UCSD-AML1 (cell line): Measurements from ENCODE around the gene ZNF32.
A peak's percentile ranks its signal among the peaks of the same experiment; 100 is the strongest.
"Not testable (repeated sequence)": the region's sequence is repeated elsewhere in the genome, so short reads cannot be mapped to it uniquely, and the experiment has no call there.

Experiments used
- DNase-seq: peaks from one replicate; lab custom pipeline; 2025; ENCODE audit not compliant: unreplicated experiment; lab: John Stamatoyannopoulos, UW

The ZNF32 gene

GRCh38 chr10:43635816-43636215 lies 12.9 kb downstream of the ZNF32 start:
- DNase-seq: not testable (repeated sequence)

GRCh38 chr10:43628956-43629355 lies 19.7 kb downstream of the ZNF32 start:
- no peak for DNase-seq

GRCh38 chr10:43627942-43628341 lies 20.7 kb downstream of the ZNF32 start:
- DNase-seq: no peak

GRCh38 chr10:43623351-43623750 lies 25.3 kb downstream of the ZNF32 start:
- no peak for DNase-seq

DNA sequence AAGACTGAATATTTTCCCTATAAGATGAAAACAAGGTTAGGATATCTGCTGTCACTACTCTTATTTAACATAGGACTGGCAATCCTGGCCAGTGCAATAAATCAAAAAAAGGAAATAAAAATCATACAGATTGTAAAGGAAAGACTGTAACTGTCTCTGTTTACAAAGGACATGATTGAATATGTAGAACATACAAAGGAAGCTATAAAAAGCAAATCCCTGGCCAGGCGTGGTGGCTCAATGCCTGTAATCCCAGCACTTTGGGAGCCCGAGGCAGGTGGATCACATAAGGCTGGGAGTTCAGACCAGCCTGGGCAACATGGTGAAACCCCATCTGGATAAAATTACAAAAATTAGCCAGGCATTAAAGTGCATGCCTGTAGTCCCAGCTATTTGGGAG lies 26.6 kb downstream of the ZNF32 start:
- DNase-seq: no peak

DNA sequence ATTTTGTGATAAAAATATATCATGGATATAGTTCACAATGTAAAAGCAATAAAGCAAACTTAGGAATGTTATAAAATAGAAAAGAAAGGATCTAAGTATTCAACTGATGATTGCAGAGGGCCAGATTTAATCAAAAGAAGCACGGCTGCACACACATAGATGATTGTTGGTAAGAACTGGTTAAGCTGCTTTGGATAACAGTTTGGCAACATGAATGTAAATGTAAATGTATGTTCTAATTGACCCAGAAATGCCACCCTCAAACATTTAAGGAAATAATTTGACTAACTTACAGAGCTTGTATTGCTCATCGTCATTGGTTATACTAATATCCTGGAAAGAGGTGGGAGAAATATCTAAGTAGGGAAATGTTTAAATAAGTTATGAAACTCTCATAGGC lies 29.3 kb downstream of the ZNF32 start:
- DNase-seq: no peak

DNA sequence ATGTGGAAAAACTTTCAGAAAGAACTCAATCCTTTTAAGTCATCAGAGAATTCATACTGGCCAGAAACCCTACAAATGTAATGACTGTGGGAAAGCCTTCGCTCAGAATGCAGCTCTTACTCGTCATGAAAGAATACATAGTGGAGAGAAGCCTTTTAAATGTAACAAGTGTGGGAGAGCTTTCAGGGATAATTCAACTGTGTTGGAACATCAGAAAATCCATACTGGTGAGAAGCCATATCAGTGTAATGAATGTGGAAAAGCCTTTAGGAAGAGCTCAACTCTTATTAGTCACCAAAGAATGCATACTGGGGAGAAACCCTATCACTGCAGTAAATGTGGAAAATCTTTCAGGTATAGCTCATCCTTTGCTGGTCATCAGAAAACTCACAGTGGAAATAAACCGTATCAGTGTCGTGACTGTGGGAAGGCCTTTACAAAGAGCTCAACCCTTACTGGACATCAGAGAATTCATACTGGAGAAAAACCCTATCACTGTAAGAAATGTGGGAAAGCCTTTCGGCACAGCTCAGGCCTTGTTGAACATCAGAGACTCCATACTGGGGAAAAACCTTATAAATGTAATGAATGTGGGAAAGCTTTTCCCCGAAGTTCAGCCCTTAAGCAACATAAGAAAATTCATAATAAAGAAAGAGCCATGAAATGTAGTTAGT lies 31.8 kb downstream of the ZNF32 start:
- DNase-seq: no peak

DNA sequence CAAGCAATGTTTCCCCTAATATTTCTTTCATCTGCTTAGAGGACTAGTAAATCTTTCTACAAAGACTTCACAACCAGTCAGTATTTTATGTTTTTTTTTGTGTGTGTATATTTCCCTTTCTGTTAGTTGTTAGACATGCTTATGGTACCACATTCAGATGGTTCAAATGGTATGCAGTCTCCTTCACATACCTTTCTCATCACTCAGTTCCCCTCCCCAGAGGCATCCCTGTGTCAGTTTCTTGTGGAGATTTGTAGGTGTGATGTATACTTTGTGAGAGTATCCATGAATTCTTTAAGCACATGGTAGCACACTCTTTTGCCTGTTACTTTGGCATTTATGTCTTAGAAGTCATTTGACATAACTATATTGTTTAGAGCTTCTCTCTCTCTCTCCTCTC lies 38.0 kb downstream of the ZNF32 start:
- no peak for DNase-seq

DNA sequence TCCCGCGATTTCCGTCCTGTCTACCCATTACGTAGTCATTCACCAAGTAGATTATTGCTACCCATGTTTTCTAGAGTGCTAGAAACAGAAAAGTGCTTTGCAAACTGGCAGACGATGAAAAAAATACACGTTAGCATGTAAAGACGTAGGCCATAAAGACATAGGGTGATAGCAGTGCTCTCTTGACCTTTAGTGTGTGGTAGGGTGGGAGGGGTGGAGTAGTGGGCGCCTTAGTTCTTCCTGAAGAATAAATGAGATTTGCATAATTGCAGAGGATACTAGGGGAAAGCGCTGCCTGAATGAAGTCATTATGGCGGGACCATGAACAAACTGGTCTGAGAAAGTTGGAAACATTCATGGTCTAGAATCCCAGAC lies 41.5 kb downstream of the ZNF32 start:
- DNase-seq: no peak

DNA sequence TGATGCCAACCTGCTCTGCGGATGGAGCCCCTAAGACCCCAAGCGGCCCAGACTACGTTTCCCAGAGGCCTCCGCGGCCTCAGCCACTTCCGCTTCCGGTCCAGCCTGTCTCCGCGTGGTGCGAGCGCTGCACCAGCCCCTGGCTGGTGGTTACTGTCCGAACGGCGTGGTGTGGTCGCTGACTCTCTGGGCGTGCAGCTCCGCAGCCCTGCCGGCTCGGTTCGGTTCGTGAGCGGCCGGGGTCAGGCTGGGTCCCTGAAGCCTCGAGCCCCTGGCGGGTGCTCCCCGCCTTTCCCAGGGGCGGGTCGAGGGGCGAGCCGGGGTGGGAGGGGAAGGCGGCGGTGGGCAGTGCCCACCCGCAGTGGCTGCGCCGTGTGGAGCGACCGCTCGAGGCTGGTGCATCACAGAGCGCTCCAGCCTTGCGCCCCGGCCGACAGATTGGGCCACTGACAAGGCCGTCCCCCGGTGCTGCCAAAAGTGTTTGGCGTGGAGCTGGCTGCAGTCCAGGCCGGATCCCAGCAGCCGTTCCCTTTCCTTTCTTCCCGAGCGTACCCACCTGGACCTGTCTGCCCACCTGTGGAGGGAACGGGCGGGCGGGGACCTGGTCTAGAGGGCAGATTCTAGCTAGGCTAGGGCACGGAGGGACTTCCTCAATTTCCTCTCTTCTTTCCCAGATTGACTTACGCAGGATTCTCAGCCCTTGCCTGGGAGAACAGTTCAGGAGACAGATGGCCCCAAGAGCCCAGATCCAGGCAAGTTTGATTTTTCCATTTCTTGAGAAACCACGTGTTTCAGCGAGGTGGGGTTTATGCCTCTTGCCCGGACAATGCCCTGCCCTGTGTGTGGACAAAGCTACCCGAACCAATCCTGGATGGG lies 42.1 kb downstream of the ZNF32 start, which contains the start of gene ZNF485:
Gene ZNF485, plus strand, starts transcription at position 116 of the 876 bp plus-strand sequence. Its CDS starts 613 bp downstream, at position 729.
- DNase-seq: peak; percentile 40

GRCh38 chr10:43605850-43606322 lies 42.8 kb downstream of the ZNF32 start:
- no peak for DNase-seq

DNA sequence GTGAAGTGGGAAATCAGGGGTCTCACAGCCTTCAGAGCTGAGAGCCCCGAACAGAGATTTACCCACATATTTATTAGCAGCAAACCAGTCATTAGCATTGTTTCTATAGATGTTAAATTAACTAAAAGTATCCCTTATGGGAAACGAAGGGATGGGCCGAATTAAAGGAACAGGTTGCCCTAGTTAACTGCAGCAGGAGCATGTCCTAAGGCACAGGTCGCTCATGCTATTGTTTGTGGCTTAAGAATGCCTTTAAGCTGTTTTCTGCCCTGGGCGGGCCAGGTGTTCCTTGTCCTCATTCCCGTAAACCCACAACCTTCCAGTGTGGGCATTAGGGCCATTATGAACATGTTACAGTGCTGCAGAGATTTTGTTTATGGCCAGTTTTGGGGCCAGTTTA lies 47.1 kb downstream of the ZNF32 start:
- not testable (repeated sequence) for DNase-seq

- DNase-seq: peak; percentile 33
Observed at GRCh38 chr10:43599333-43599732, 49.3 kb downstream of the ZNF32 start.

- no peak for DNase-seq
Observed at GRCh38 chr10:43598446-43598845, 50.2 kb downstream of the ZNF32 start.

DNA sequence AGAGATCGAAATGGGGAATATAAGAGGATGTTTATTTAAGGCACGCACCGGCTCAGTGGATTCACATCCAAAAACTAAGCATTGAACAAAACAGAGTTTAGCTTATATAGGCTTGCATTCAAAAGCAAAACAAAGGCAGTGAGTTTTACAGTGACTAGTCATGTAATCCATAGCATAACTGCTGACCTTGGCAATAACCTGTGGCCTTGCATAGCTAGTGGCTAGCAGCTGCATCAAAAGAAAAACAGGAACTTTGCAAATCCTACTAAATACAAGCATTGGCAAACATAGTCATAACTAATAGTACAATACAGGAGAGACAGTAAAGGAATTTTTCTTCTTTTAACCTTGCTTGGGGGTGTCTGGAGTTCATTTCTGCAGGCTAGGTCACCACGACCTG lies 52.1 kb downstream of the ZNF32 start:
- no peak for DNase-seq

GRCh38 chr10:43595739-43596298 lies 52.9 kb downstream of the ZNF32 start:
- DNase-seq: peak; percentile 40

- peak; percentile 25 for DNase-seq
Observed at GRCh38 chr10:43594944-43595589, 53.6 kb downstream of the ZNF32 start.
